HUDEP-2 (cell line): ENCODE measurements around the gene RTEL1.
"Not testable (repeated sequence)": the region's sequence is repeated elsewhere in the genome, so short reads cannot be mapped to it uniquely, and the experiment has no call there.

Experiments used
- DNase-seq, 76 experiments: peaks; one replicate each; lab custom pipeline; 2025; ENCODE audit not compliant: unreplicated experiment in 76 of 76; lab: John Stamatoyannopoulos, UW

The RTEL1 gene

GRCh38 chr20:63627129-63627750, 30.9 kb upstream of the RTEL1 start:
- DNase-seq = peak in 75 of 76 experiments; percentile 19 to 93 (median 86)

GRCh38 chr20:63627751-63628245, 30.3 kb upstream of the RTEL1 start:
- DNase-seq = peak in 1 of 76 experiments; percentile 41

- DNase-seq = peak in 73 of 76 experiments; percentile 32 to 85 (median 68)
Observed at GRCh38 chr20:63628246-63628975, 29.7 kb upstream of the RTEL1 start.

GRCh38 chr20:63630956-63631355, 27.2 kb upstream of the RTEL1 start:
- DNase-seq = not testable (repeated sequence)

GRCh38 chr20:63631426-63631825, 26.7 kb upstream of the RTEL1 start:
- not testable (repeated sequence) for DNase-seq

DNA sequence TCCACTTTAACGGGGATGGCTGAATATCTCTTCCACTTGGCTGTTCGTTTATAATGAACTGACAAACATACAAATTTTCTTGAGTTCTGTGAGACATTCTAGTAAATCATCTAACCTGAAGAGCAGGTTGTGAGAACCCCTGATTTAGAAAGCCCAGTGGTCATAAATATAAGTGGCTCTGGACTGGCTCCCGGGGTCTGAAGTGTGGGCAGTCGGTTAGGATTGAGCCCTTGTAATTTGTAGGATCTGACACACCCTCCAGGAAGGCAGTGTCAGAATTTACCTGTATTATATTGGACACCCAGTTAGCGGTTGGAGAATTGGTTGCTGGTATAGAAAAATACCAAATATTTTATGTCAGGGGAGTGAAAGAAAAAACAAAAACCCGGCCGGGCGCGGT, 24.4 kb upstream of the RTEL1 start:
- DNase-seq = no peak

DNA sequence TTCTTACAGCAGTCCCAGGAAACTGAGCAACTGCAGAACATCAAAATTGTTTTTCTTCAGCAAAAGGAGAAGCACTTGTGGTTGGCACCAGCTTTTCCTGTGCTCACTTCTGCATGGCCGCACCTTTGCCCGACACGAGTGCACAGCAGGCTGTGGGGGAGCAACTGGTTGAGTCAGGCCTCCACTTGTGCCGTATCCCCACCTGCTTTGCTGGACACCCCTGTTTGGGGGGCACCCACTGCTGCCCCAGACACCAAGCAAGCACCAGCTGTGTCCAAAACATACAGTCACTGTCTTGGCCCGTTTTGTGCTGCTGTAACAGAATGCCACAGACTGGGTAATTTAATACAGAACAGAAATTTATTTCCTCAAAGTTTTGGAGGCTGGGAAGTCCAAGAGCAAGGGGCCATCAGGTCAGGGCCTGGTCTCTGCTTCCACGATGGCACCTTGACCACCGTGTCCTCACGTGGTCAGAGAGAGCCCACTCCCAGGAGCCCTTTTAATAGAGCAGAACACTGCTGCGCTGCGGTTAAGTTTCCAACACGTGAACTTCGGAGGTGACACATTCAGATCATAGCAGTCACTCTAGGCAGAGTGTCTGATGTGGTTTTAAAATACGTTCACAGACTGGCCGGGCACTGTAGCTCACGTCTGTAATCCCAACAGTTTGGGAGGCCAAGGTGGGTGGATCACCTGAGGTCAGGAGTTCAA, 22.5 kb upstream of the RTEL1 start:
- DNase-seq = no peak

- DNase-seq = no peak
Observed at GRCh38 chr20:63636752-63637628, 21.1 kb upstream of the RTEL1 start.

DNA sequence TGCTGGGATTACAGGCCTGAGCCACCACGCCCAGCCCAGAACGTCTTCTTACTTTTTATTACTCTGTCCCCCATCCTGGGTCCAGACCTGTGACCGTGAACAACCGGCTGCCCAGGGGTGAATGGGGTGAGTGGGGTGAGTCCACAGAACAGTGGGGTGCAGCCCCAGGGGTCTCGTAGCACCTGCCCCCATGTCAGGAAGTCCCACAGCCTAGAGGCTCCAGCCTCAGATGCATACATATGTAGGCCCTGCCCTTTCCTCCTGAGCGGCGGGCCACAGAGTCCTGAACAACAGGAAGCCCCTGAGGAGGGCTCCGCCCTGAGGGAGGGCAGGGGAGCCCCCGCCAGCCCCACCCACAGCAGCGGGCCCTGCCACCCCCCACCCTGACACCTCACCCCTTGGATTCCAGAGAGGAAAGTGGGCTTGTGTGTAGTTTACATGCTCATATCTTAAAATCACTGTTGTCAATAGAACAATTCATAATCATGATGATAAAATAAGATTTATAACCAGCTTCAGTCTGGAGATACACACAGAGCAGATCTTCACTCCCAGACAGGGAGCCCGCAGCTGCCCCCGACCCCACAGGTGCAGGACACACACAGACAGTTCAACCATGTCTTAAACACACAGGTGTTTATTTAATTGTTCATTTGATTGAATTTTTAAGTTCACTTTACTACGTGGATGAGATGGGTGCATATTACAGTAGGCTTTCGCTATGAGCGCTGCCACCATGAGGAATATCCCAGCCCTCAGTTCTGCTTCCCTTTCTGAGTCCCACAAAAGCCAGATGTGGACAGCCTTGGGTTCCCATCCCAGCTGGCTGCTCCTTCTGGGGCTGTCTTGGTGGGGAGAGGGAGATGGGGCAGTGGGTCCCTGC, 18.8 kb upstream of the RTEL1 start:
- DNase-seq = no peak

GRCh38 chr20:63640086-63640485, 18.0 kb upstream of the RTEL1 start:
- DNase-seq = no peak

DNA sequence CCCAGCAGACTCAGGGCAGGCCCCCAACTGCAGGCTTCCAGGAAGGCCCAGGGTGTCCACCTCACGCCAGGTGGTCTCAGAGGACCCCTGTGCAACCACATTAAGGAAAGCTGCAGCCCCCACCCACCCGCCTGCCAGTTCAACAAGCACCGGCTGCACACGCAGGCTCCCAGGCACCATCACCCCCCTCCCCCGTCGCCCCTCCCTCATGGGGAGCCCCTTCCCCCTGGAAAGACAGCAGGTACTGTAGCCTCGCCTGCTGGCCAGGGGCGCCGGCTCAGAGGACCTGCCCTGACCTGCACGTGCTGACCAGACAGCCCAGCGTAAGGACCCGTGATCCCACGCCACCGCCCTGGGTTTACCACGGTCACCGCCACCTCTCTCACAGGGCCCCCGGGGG, 17.4 kb upstream of the RTEL1 start:
- DNase-seq = not testable (repeated sequence)

- DNase-seq = peak in 1 of 76 experiments; percentile 32
Observed at GRCh38 chr20:63641146-63641791, 16.8 kb upstream of the RTEL1 start.

DNA sequence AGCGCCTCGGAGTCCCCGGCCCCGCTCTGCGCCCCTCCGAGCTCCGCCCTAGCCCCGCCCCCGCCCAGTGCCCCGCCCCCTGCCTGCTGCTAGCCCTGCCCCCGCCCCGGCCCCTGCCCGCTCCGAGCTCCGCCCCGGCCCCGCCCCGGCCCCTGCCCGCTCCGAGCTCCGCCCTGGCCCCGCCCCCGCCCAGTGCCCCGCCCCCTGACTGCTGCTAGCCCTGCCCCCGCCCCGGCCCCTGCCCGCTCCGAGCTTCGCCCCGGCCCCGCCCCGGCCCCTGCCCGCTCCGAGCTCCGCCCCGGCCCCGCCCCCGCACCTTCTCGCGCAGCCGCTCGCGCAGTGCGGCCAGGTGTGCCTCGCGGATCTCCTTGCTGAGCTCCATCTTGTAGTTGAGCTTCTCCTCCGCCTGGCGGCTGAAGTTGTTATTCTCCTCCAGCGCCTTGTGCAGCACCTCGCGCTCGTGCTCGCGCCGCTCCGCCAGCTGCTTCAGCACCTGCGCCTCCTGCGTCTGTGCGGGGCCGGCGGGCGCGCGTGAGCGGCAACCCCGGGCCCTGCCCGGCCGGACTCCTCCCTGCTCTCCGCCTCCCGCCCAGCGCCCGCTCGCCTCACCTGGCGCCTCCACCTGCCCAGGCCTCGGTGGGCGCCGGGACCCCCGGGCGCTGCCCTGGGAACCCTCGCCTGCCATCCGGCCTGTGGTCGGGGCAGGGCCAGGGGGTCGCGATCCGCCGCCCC, 16.2 kb upstream of the RTEL1 start:
- DNase-seq = peak in 69 of 76 experiments; percentile 10 to 99 (median 92)

DNA sequence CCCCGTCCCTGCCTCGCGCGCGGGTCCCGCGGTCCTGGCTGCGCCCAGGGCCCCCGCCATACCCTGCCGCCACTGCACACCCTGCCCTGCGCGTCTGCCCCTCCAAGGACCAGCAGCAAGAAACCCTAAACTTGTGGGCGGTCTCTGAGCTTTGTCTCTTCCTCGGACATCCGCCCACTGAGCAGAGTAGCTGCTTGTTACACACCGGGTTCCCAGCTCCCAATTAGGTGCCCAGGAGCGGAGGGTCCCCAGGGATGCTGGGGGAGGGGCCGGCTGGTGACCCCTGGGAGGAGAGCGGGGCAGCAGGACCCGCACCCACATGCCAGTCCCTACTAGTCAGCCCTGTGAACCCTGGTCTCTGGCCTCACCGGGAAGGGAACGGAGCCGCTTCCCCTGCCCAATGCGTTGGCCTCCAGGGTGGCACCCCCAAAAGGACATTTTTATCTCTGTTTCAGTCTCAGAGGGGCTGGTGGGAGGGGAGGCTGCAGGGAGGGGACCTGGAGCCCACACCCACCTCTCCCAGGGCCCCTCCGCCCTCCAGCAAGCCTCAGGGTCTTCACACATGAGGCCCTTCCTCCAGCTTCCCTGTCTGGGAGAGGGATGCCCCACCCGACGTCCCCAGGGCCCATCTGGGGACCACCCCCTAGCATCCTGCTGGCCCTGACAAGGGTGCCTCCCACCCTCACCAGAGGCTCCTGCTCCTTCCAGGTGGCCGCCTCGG, 15.4 kb upstream of the RTEL1 start:
- DNase-seq = no peak

DNA sequence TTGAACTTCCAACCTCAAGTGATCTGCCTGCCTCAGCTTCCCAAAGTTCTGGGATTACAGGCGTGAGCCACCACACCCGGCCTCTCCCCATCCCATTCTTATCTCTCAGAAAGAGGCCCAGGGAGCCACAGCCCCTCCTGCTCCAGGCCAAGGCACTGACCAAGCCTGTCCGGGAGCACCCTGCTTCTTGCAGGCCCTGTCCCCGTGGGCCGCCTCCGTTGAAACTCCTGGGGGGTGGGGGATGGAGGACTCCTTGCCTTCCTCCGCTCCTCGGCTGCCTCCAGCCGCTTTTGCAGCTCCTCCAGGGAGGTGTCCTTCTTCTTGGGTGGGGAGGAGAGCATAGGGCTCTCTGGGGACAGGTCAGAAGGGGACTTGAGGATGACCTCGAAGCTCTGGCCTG, 14.6 kb upstream of the RTEL1 start:
- no peak for DNase-seq

DNA sequence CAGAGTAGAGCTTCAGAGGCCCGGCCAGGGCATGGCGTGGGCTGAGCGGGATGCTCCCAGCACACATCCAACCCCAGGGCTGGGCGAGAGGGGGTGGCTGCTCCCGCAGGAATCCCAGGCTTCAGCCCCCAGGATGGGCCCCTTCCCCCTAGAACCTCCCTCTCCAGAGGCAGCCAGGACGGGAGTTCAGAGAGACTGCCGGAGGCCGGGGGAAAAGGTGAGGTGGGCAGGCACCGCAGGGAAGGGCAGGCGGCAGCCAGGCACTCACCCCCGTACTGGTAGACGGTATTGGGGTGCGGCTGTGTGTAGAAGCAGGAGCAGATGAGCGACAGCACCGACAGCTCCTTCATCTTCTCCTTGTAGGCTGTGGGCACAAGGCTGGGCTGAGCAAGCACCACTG, 14.2 kb upstream of the RTEL1 start:
- no peak for DNase-seq

GRCh38 chr20:63645218-63645617, 12.9 kb upstream of the RTEL1 start:
- DNase-seq = no peak

GRCh38 chr20:63648190-63648589, 9.9 kb upstream of the RTEL1 start:
- peak in 10 of 76 experiments; percentile 12 to 39 (median 20) for DNase-seq
